ENCODE results near the gene TEC.

TEC gene

DNA sequence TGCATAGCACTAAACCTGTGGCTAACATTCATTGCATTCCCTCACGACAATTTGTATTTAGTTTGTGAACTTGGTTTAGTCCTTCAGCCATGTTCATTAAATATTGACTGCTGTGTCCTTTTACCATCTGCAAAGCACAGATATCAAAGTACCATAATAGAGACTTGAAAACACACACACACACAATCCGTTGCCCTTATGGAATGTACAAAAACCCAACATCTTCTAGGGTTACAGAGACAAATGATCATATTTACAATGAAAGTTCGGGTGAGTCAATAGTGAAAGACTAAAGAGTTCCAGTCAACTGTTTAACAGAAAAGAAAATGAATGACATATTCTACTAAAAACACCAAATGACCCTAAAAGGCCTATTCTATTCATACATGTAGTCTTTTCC, 84.8 kb downstream of the TEC start:
- no peak overlapping the region for H3K9ac ChIP-seq (ENCODE audit: low read depth, low read length, poor library complexity)
- WGBS, 2 donors (ENCODE audit: extremely low coverage in 2 of 2, insufficient read length in 2 of 2, insufficient replicate concordance in 1 of 2): no CpG with 5 or more reads among the region's 3 CpGs
- H2BK15ac ChIP-seq (ENCODE audit: low read length): no peak overlapping the region

DNA sequence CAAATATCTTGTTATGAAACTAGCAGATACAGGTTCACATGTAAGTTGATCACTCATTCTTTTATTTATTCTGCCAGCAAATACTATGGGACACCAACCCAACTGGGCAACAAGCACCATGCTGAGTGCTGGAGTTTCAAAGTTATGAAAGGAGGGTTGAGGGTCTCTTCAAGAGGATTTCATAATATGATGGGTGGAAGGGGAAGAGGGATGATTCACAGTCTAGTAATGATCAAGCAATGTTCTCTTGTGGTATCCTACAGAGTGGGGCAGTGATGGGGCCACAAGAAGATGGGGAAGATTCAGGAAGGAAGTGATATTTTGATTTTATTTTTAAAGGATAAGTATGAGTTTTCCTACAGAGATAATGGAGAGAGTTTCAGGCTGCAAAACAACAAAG, 89.4 kb downstream of the TEC start:
- Histone ChIP-seq H2BK12ac (ENCODE audit: low read length) (no peak overlapping the region), H3K14ac (ENCODE audit: low read length) (no peak overlapping the region), H2AFZ (ENCODE audit: low read length) (no peak overlapping the region), H3K9ac (ENCODE audit: low read depth, low read length, poor library complexity) (no peak overlapping the region), H3K9me3 (replicated peaks in 1 of 2; ENCODE audit: control insufficient read depth in 2 of 2, insufficient read depth in 1 of 2, low read depth in 1 of 2, low read length in 2 of 2) (no peaks in the 10 kb centered on the region), H4K8ac (ENCODE audit: low read depth, low read length) (no peak overlapping the region), H3K27ac (replicated peaks; ENCODE audit: low read length) (no peak overlapping the region), H3K4ac (ENCODE audit: low read length) (no peak overlapping the region), H3K23ac (ENCODE audit: low read depth, low read length, poor library complexity) (no peak overlapping the region), H3K79me1 (ENCODE audit: low read depth, low read length) (no peaks in the 10 kb centered on the region), H2BK5ac (ENCODE audit: low read length) (no peak overlapping the region), H3K4me2 (ENCODE audit: insufficient read depth, low read length, poor library complexity, severe bottlenecking) (no peak overlapping the region), H2BK120ac (ENCODE audit: low read depth, low read length) (no peak overlapping the region), H3K4me3 (ENCODE audit: low read length in 2 of 2) (no peak overlapping the region), H3K27me3 (ENCODE audit: control insufficient read depth in 3 of 3, insufficient read depth in 3 of 3, low read depth in 1 of 3, low read length in 3 of 3) (no peaks in the 10 kb centered on the region), H3K18ac (ENCODE audit: low read length) (no peak overlapping the region), H3K36me3 (replicated peaks in 1 of 2; ENCODE audit: control insufficient read depth in 2 of 2, insufficient read depth in 2 of 2, low read length in 2 of 2) (no peaks in the 10 kb centered on the region), H4K91ac (ENCODE audit: low read depth, low read length, poor library complexity) (no peak overlapping the region), H3K4me1 (ENCODE audit: control insufficient read depth in 2 of 2, insufficient read depth in 1 of 2, low read depth in 1 of 2, low read length in 2 of 2) (peaks cover 0 to 1% of the 10 kb centered on the region in 2 donors), H2BK15ac (ENCODE audit: low read length) (no peak overlapping the region), H2AK5ac (ENCODE audit: low read depth, low read length) (no peak overlapping the region)
- DNase-seq (ENCODE audit: low spot score): no peak

More for the DNA sequence above, 84.8 kb downstream of the TEC start:
- no peak overlapping the region for H3K14ac ChIP-seq (ENCODE audit: low read length)
- H3K4me3 ChIP-seq (ENCODE audit: low read length in 2 of 2): no peak overlapping the region
- H3K36me3 ChIP-seq (replicated peaks in 1 of 2; ENCODE audit: control insufficient read depth in 2 of 2, insufficient read depth in 2 of 2, low read length in 2 of 2): no peaks in the 10 kb centered on the region
- H3K27ac ChIP-seq (replicated peaks; ENCODE audit: low read length): no peak overlapping the region
- H3K18ac ChIP-seq (ENCODE audit: low read length): no peak overlapping the region
- no peak overlapping the region for H3K4ac ChIP-seq (ENCODE audit: low read length)
- H2BK120ac ChIP-seq (ENCODE audit: low read depth, low read length): no peak overlapping the region
- H2AK5ac ChIP-seq (ENCODE audit: low read depth, low read length): no peak overlapping the region
- no peak overlapping the region for H3K4me2 ChIP-seq (ENCODE audit: insufficient read depth, low read length, poor library complexity, severe bottlenecking)
- H3K79me1 ChIP-seq (ENCODE audit: low read depth, low read length): no peaks in the 10 kb centered on the region
- H3K27me3 ChIP-seq (ENCODE audit: control insufficient read depth in 3 of 3, insufficient read depth in 3 of 3, low read depth in 1 of 3, low read length in 3 of 3): no peaks in the 10 kb centered on the region
- no peak overlapping the region for H3K23ac ChIP-seq (ENCODE audit: low read depth, low read length, poor library complexity)
- H3K4me1 ChIP-seq (ENCODE audit: control insufficient read depth in 2 of 2, insufficient read depth in 1 of 2, low read depth in 1 of 2, low read length in 2 of 2): no peaks in the 10 kb centered on the region
- no peak overlapping the region for H4K91ac ChIP-seq (ENCODE audit: low read depth, low read length, poor library complexity)
- H2AFZ ChIP-seq (ENCODE audit: low read length): no peak overlapping the region
- no peak overlapping the region for H2BK5ac ChIP-seq (ENCODE audit: low read length)
- DNase-seq (ENCODE audit: low spot score): no peak
- no peak overlapping the region for H2BK12ac ChIP-seq (ENCODE audit: low read length)
- H3K9me3 ChIP-seq (replicated peaks in 1 of 2; ENCODE audit: control insufficient read depth in 2 of 2, insufficient read depth in 1 of 2, low read depth in 1 of 2, low read length in 2 of 2): no peaks in the 10 kb centered on the region
- no peak overlapping the region for H4K8ac ChIP-seq (ENCODE audit: low read depth, low read length)

DNA sequence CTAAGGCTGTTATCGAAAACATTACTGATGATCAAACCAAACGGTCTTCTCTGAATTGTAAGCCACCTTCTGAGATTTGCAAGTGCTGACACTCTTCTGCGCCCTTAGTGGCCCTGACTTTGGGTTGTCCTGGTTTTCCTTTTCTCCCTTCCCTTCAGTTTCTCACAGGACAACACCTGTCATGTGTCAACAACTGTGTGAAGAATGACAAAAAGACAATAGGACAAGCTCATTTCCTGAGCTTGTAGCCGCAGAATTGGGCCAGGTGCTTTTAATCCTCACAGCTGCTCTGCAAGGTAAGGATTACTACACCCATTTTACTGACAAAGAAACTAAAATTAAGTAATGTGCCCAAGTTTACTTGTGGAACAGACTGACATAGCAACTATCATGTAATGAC, 90.7 kb downstream of the TEC start:
- H2BK5ac ChIP-seq (ENCODE audit: low read length): no peak overlapping the region
- H2BK15ac ChIP-seq (ENCODE audit: low read length): no peak overlapping the region

DNA sequence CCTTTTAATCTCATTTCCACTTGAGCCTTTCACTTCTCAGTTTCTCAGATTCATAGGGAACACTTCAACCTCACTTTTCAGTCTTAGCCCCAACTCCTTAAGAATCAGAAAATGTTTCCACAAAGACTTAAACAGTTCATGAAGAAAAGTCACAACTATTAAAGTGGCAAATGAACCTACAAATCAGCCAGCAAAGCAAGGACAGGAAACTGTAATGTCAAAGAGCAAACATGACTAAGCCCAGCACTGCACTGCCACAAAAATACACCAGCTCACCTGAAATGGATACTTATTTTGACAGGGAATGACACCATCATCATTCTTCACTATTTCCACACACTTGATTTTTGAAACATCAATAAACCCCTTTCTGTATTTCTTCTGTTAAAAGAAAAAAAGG, 93.8 kb downstream of the TEC start:
- no peak for DNase-seq (ENCODE audit: low spot score)
- H3K9me3 ChIP-seq (replicated peaks in 1 of 2; ENCODE audit: control insufficient read depth in 2 of 2, insufficient read depth in 1 of 2, low read depth in 1 of 2, low read length in 2 of 2): no peaks in the 10 kb centered on the region

More for the DNA sequence above, 90.7 kb downstream of the TEC start:
- no peak overlapping the region for H3K4me3 ChIP-seq (ENCODE audit: low read length in 2 of 2)
- H2AFZ ChIP-seq (ENCODE audit: low read length): no peak overlapping the region
- H4K8ac ChIP-seq (ENCODE audit: low read depth, low read length): no peak overlapping the region
- H3K79me1 ChIP-seq (ENCODE audit: low read depth, low read length): no peaks in the 10 kb centered on the region
- no peak overlapping the region for H2BK120ac ChIP-seq (ENCODE audit: low read depth, low read length)
- no peak overlapping the region for H3K27ac ChIP-seq (replicated peaks; ENCODE audit: low read length)
- H3K23ac ChIP-seq (ENCODE audit: low read depth, low read length, poor library complexity): no peak overlapping the region
- no peak for DNase-seq (ENCODE audit: low spot score)
- H3K9ac ChIP-seq (ENCODE audit: low read depth, low read length, poor library complexity): no peak overlapping the region
- H3K4me1 ChIP-seq (ENCODE audit: control insufficient read depth in 2 of 2, insufficient read depth in 1 of 2, low read depth in 1 of 2, low read length in 2 of 2): peaks cover 0 to 1% of the 10 kb centered on the region in 2 donors
- WGBS, 2 donors (ENCODE audit: extremely low coverage in 2 of 2, insufficient read length in 2 of 2, insufficient replicate concordance in 1 of 2): no CpG with 5 or more reads among the region's 4 CpGs
- no peaks in the 10 kb centered on the region for H3K9me3 ChIP-seq (replicated peaks in 1 of 2; ENCODE audit: control insufficient read depth in 2 of 2, insufficient read depth in 1 of 2, low read depth in 1 of 2, low read length in 2 of 2)
- H3K27me3 ChIP-seq (ENCODE audit: control insufficient read depth in 3 of 3, insufficient read depth in 3 of 3, low read depth in 1 of 3, low read length in 3 of 3): no peaks in the 10 kb centered on the region
- H3K4me2 ChIP-seq (ENCODE audit: insufficient read depth, low read length, poor library complexity, severe bottlenecking): no peak overlapping the region
- H2BK12ac ChIP-seq (ENCODE audit: low read length): no peak overlapping the region
- H3K36me3 ChIP-seq (replicated peaks in 1 of 2; ENCODE audit: control insufficient read depth in 2 of 2, insufficient read depth in 2 of 2, low read length in 2 of 2): no peaks in the 10 kb centered on the region
- no peak overlapping the region for H3K14ac ChIP-seq (ENCODE audit: low read length)
- no peak overlapping the region for H2AK5ac ChIP-seq (ENCODE audit: low read depth, low read length)
- H3K4ac ChIP-seq (ENCODE audit: low read length): no peak overlapping the region
- H3K18ac ChIP-seq (ENCODE audit: low read length): no peak overlapping the region
- H4K91ac ChIP-seq (ENCODE audit: low read depth, low read length, poor library complexity): no peak overlapping the region

More for the DNA sequence above, 93.8 kb downstream of the TEC start:
- no peak overlapping the region for H2BK5ac ChIP-seq (ENCODE audit: low read length)
- no peak overlapping the region for H3K27ac ChIP-seq (replicated peaks; ENCODE audit: low read length)
- H2AK5ac ChIP-seq (ENCODE audit: low read depth, low read length): no peak overlapping the region
- no peak overlapping the region for H2BK120ac ChIP-seq (ENCODE audit: low read depth, low read length)
- H3K4me3 ChIP-seq (ENCODE audit: low read length in 2 of 2): no peak overlapping the region
- no peak overlapping the region for H3K23ac ChIP-seq (ENCODE audit: low read depth, low read length, poor library complexity)
- no peak overlapping the region for H3K4ac ChIP-seq (ENCODE audit: low read length)
- H3K14ac ChIP-seq (ENCODE audit: low read length): no peak overlapping the region
- no peak overlapping the region for H2AFZ ChIP-seq (ENCODE audit: low read length)
- no peaks in the 10 kb centered on the region for H3K36me3 ChIP-seq (replicated peaks in 1 of 2; ENCODE audit: control insufficient read depth in 2 of 2, insufficient read depth in 2 of 2, low read length in 2 of 2)
- no peaks in the 10 kb centered on the region for H3K27me3 ChIP-seq (ENCODE audit: control insufficient read depth in 3 of 3, insufficient read depth in 3 of 3, low read depth in 1 of 3, low read length in 3 of 3)
- H4K8ac ChIP-seq (ENCODE audit: low read depth, low read length): no peak overlapping the region
- H3K4me2 ChIP-seq (ENCODE audit: insufficient read depth, low read length, poor library complexity, severe bottlenecking): no peak overlapping the region
- no peaks in the 10 kb centered on the region for H3K79me1 ChIP-seq (ENCODE audit: low read depth, low read length)
- no peak overlapping the region for H2BK12ac ChIP-seq (ENCODE audit: low read length)
- H3K9ac ChIP-seq (ENCODE audit: low read depth, low read length, poor library complexity): no peak overlapping the region
- no peak overlapping the region for H2BK15ac ChIP-seq (ENCODE audit: low read length)
- H3K4me1 ChIP-seq (ENCODE audit: control insufficient read depth in 2 of 2, insufficient read depth in 1 of 2, low read depth in 1 of 2, low read length in 2 of 2): peaks cover 0 to 1% of the 10 kb centered on the region in 2 donors
- H4K91ac ChIP-seq (ENCODE audit: low read depth, low read length, poor library complexity): no peak overlapping the region
- H3K18ac ChIP-seq (ENCODE audit: low read length): no peak overlapping the region

All from neuronal stem cell (in vitro differentiated cells).